Measurements from ENCODE around the gene SIPA1L3. TPM values are rescaled to one million over a fixed set of nuclear protein-coding genes. Genes with fewer than 3 reads are reported as not detected.
A peak's percentile ranks its signal among the peaks of the same experiment; 100 is the strongest.
"Not testable (repeated sequence)": the region's sequence is repeated elsewhere in the genome, so short reads cannot be mapped to it uniquely, and the experiment has no call there.

Gene SIPA1L3
- total RNA-seq, 1 donor = 28.9 TPM

GRCh38 chr19:38062959-38063761, 156.2 kb downstream of the SIPA1L3 start:
- no peak overlapping the region for H3K4me3 ChIP-seq (ENCODE audit: low read depth, low read length)
- DNase-seq (ENCODE audit: low read depth) = no peak
- TF ChIP-seq CTCF (IDR thresholded peaks at IDR 0.05; ENCODE audit: insufficient read depth, low read length) = no peak

- DNase-seq (ENCODE audit: low read depth) = no peak
- no peak for TF ChIP-seq CTCF (IDR thresholded peaks at IDR 0.05; ENCODE audit: insufficient read depth, low read length)
- H3K4me3 ChIP-seq (ENCODE audit: low read depth, low read length) = no peak overlapping the region
Measured at GRCh38 chr19:38063928-38064327, 156.9 kb downstream of the SIPA1L3 start.

- no peak for TF ChIP-seq CTCF (IDR thresholded peaks at IDR 0.05; ENCODE audit: insufficient read depth, low read length)
- no peak for DNase-seq (ENCODE audit: low read depth)
- H3K4me3 ChIP-seq (ENCODE audit: low read depth, low read length) = no peak overlapping the region
Measured at GRCh38 chr19:38064661-38065425, 157.8 kb downstream of the SIPA1L3 start.

GRCh38 chr19:38065775-38066174, 158.8 kb downstream of the SIPA1L3 start:
- H3K4me3 ChIP-seq (ENCODE audit: low read depth, low read length); DNase-seq (ENCODE audit: low read depth): not testable (repeated sequence)

- no peak for TF ChIP-seq CTCF (IDR thresholded peaks at IDR 0.05; ENCODE audit: insufficient read depth, low read length)
- no peak overlapping the region for H3K4me3 ChIP-seq (ENCODE audit: low read depth, low read length)
- no peak for DNase-seq (ENCODE audit: low read depth)
Measured at GRCh38 chr19:38068826-38069225, 161.8 kb downstream of the SIPA1L3 start.

- peak; percentile 51 for DNase-seq (ENCODE audit: low read depth)
- no peak overlapping the region for H3K4me3 ChIP-seq (ENCODE audit: low read depth, low read length)
Measured at GRCh38 chr19:38070573-38070972, 163.6 kb downstream of the SIPA1L3 start.

GRCh38 chr19:38071054-38071453, 164.0 kb downstream of the SIPA1L3 start:
- H3K4me3 ChIP-seq (ENCODE audit: low read depth, low read length); DNase-seq (ENCODE audit: low read depth): not testable (repeated sequence)

More at GRCh38 chr19:38070573-38070972, 163.6 kb downstream of the SIPA1L3 start:
- no peak for TF ChIP-seq CTCF (IDR thresholded peaks at IDR 0.05; ENCODE audit: insufficient read depth, low read length)

Data from fibroblast of the aortic adventitia (primary cell).